ENCODE data around the gene CAD.

DNA sequence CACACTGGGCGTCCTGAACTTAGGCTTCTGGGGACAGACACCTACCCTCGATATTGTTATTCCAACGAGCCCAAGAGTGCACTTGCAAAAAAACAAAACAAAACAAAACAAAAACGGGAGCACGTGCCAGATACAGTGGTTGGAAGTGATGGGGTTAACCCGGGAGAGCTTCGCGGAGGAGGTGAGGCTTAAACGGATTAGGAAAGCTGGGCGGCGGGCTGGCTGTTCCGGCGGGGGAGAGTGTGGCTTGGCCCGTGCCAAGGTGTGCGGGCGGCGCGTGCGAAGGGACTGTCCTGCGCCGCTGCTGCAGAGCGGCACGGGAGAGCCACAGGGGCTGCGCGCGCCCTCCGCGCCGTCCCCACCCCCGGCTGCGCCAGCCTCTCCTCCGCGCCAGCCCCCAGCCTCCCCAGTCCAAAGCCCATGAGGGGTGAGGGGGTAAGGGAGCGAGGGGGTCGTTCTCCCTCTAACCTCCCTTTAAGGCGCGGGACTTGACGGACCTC lies 47.1 kb downstream of the CAD start:
- no peak for TF ChIP-seq EZH2 (IDR thresholded peaks at IDR 0.05; ENCODE audit: borderline replicate concordance, insufficient read depth, low read length, poor library complexity, severe bottlenecking)
- TF ChIP-seq, protein P1, sequence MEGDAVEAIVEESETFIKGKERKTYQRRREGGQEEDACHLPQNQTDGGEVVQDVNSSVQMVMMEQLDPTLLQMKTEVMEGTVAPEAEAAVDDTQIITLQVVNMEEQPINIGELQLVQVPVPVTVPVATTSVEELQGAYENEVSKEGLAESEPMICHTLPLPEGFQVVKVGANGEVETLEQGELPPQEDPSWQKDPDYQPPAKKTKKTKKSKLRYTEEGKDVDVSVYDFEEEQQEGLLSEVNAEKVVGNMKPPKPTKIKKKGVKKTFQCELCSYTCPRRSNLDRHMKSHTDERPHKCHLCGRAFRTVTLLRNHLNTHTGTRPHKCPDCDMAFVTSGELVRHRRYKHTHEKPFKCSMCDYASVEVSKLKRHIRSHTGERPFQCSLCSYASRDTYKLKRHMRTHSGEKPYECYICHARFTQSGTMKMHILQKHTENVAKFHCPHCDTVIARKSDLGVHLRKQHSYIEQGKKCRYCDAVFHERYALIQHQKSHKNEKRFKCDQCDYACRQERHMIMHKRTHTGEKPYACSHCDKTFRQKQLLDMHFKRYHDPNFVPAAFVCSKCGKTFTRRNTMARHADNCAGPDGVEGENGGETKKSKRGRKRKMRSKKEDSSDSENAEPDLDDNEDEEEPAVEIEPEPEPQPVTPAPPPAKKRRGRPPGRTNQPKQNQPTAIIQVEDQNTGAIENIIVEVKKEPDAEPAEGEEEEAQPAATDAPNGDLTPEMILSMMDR (IDR thresholded peaks at IDR 0.05; ENCODE audit: poor library complexity, severe bottlenecking), result no peak
- TF ChIP-seq POLR2AphosphoS5 (IDR thresholded peaks at IDR 0.05), result peak; percentile 10
- no peak for TF ChIP-seq TAF1 (IDR thresholded peaks at IDR 0.05; ENCODE audit: low read depth)
- no peak for TF ChIP-seq SMC3 (conservative IDR thresholded peaks at IDR 0.05; ENCODE audit: poor library complexity)
- no peak for TF ChIP-seq RAD21 (conservative IDR thresholded peaks at IDR 0.05)
- no peak for TF ChIP-seq MXI1 (conservative IDR thresholded peaks at IDR 0.05; ENCODE audit: poor library complexity, severe bottlenecking)
- no peak for TF ChIP-seq EP300 (conservative IDR thresholded peaks at IDR 0.05; ENCODE audit: poor library complexity, severe bottlenecking)
- TF ChIP-seq, protein P2, sequence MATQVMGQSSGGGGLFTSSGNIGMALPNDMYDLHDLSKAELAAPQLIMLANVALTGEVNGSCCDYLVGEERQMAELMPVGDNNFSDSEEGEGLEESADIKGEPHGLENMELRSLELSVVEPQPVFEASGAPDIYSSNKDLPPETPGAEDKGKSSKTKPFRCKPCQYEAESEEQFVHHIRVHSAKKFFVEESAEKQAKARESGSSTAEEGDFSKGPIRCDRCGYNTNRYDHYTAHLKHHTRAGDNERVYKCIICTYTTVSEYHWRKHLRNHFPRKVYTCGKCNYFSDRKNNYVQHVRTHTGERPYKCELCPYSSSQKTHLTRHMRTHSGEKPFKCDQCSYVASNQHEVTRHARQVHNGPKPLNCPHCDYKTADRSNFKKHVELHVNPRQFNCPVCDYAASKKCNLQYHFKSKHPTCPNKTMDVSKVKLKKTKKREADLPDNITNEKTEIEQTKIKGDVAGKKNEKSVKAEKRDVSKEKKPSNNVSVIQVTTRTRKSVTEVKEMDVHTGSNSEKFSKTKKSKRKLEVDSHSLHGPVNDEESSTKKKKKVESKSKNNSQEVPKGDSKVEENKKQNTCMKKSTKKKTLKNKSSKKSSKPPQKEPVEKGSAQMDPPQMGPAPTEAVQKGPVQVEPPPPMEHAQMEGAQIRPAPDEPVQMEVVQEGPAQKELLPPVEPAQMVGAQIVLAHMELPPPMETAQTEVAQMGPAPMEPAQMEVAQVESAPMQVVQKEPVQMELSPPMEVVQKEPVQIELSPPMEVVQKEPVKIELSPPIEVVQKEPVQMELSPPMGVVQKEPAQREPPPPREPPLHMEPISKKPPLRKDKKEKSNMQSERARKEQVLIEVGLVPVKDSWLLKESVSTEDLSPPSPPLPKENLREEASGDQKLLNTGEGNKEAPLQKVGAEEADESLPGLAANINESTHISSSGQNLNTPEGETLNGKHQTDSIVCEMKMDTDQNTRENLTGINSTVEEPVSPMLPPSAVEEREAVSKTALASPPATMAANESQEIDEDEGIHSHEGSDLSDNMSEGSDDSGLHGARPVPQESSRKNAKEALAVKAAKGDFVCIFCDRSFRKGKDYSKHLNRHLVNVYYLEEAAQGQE (IDR thresholded peaks at IDR 0.05; ENCODE audit: borderline replicate concordance), result no peak

Measured in neural cell (in vitro differentiated cells).